Astrocyte (in vitro differentiated cells and primary cell): ENCODE results near the gene NR3C1.

ENCODE experiments used
- CTCF ChIP-seq: IDR thresholded peaks from 2 replicates; pipeline ENCODE4 v1.5.1; 2011; ENCODE audit warnings: low read depth, mild to moderate bottlenecking, inconsistent platforms, low read length, moderate library complexity; ENCODE audit not compliant: insufficient read depth
- EZH2 ChIP-seq: IDR thresholded peaks from 2 replicates; pipeline ENCODE4 v1.6.1; 2012; ENCODE audit warnings: mild to moderate bottlenecking, low read length, inconsistent platforms; ENCODE audit not compliant: insufficient read depth

- TF ChIP-seq CTCF: no peak
- no peak for TF ChIP-seq EZH2
Observed at GRCh38 chr5:143383988-143384387, 19.5 kb downstream of the NR3C1 start.
